Activated T-cell treated with anti-CD3 and anti-CD28 coated beads, Interleukin-2, amount 50 U/mL, for 72 hours (primary cell): ENCODE data around the gene HNRNPUL1. TPM values are rescaled to one million over a fixed set of nuclear protein-coding genes. Genes with fewer than 3 reads are reported as not detected.

Experiments used
- ATAC-seq, 2 donors: fragments of 150-1000 bp; cut with Tn5 transposase; replicated peaks in 1 of 2; 2 replicates each; pipeline ENCODE4 v1.10.0; 2021; ENCODE audit warnings: moderate library complexity in 2 of 2, mild to moderate bottlenecking in 1 of 2
- DNase-seq, 2 donors: peaks; one replicate each; pipeline ENCODE4 v3.0.0; 2021 to 2022; ENCODE audit warnings: mixed read lengths in 1 of 2
- H3K27ac Mint-ChIP-seq: one replicate; pipeline ENCODE4 v1.8.0; 2022; ENCODE audit warnings: mild to moderate bottlenecking, moderate library complexity, mixed read lengths
- H3K27me3 Mint-ChIP-seq: one replicate; pipeline ENCODE4 v1.8.0; 2022; ENCODE audit warnings: low read depth, mixed read lengths
- H3K36me3 Mint-ChIP-seq, 2 donors: one replicate each; pipeline ENCODE4 v1.8.0; 2022; ENCODE audit warnings: mixed read lengths in 2 of 2, mild to moderate bottlenecking in 1 of 2; ENCODE audit not compliant: insufficient read depth in 2 of 2
- H3K4me1 Mint-ChIP-seq: one replicate; pipeline ENCODE4 v1.8.0; 2022; ENCODE audit warnings: low read depth, mixed read lengths
- H3K4me3 Mint-ChIP-seq, 2 donors: one replicate each; pipeline ENCODE4 v1.8.0; 2022; ENCODE audit warnings: mild to moderate bottlenecking in 2 of 2, mixed read lengths in 2 of 2, moderate library complexity in 2 of 2
- H3K9me3 Mint-ChIP-seq, 2 donors: one replicate each; pipeline ENCODE4 v1.8.0; 2022; ENCODE audit warnings: mixed read lengths in 2 of 2
- total RNA-seq, 2 donors: library from RNA; stranded (reverse); gene quantifications; one replicate each; pipeline ENCODE4 v1.2.3, GENCODE V29; 2022

HNRNPUL1 gene
- total RNA-seq, 2 donors from 2014 or later: 276 to 351 TPM

GRCh38 chr19:41241859-41242258 lies 22.3 kb upstream of the HNRNPUL1 start:
- no peak overlapping the region for H3K4me3 Mint-ChIP-seq
- H3K4me1 Mint-ChIP-seq: no peaks in the 10 kb centered on the region
- DNase-seq (no peak), ATAC-seq (no peak)
- no peak overlapping the region for H3K27ac Mint-ChIP-seq
- no peaks in the 10 kb centered on the region for H3K27me3 Mint-ChIP-seq
- no peaks in the 10 kb centered on the region for H3K9me3 Mint-ChIP-seq
- no peaks in the 10 kb centered on the region for H3K36me3 Mint-ChIP-seq

DNA sequence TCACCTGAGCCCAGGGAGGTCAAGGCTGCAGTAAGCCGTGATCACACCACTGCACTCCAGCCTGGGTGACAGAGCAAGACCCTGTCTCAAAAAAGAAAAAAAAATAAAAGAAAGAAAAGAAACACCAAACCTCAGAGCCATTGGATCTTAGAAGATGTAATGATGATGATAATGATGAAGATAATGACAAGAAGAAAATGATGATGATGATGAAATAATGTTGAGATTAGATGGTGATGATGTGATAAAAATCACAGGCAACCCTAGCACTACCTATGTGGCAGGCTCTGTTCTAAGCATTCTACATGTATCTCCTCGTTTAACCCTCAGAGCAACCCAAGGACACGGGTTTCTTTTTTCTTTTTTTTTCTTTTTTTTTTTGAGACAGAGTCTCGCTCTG lies 20.1 kb upstream of the HNRNPUL1 start:
- no peaks in the 10 kb centered on the region for H3K9me3 Mint-ChIP-seq
- H3K36me3 Mint-ChIP-seq: no peaks in the 10 kb centered on the region
- DNase-seq: no peak
- H3K27ac Mint-ChIP-seq: no peak overlapping the region
- no peak overlapping the region for H3K4me3 Mint-ChIP-seq
- H3K27me3 Mint-ChIP-seq: no peaks in the 10 kb centered on the region
- no peak for ATAC-seq
- H3K4me1 Mint-ChIP-seq: no peaks in the 10 kb centered on the region

DNA sequence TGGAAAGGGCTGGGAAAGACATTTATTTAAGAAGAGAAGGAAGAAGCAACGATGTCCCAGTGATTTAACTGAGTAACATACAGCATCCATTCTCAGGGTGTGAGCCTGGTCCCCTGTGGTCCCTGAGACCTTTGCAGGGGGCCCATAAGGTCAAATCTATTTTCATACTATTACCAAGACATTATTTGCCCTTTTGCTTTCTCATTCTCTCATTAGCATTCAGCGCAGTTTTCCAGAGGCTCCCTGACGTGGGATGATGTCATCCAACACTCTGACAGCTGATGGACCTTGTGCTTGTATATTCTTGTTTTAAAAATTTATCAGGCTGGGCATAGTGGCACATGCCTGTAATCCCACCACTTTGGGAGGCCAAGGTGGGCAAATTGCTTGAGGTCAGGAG lies 18.3 kb upstream of the HNRNPUL1 start:
- DNase-seq (no peak), ATAC-seq (no peak)
- H3K4me1 Mint-ChIP-seq: no peaks in the 10 kb centered on the region
- H3K4me3 Mint-ChIP-seq: no peak overlapping the region
- H3K36me3 Mint-ChIP-seq: no peaks in the 10 kb centered on the region
- H3K27ac Mint-ChIP-seq: no peak overlapping the region
- H3K9me3 Mint-ChIP-seq: no peaks in the 10 kb centered on the region
- no peaks in the 10 kb centered on the region for H3K27me3 Mint-ChIP-seq

- Mint-ChIP-seq H3K9me3 (no peaks in the 10 kb centered on the region), H3K4me1 (no peaks in the 10 kb centered on the region), H3K27ac (no peak overlapping the region), H3K36me3 (no peaks in the 10 kb centered on the region), H3K4me3 (no peak overlapping the region), H3K27me3 (no peaks in the 10 kb centered on the region)
- ATAC-seq: no peak
- DNase-seq: no peak
Measured at GRCh38 chr19:41248895-41249294, 15.3 kb upstream of the HNRNPUL1 start.

DNA sequence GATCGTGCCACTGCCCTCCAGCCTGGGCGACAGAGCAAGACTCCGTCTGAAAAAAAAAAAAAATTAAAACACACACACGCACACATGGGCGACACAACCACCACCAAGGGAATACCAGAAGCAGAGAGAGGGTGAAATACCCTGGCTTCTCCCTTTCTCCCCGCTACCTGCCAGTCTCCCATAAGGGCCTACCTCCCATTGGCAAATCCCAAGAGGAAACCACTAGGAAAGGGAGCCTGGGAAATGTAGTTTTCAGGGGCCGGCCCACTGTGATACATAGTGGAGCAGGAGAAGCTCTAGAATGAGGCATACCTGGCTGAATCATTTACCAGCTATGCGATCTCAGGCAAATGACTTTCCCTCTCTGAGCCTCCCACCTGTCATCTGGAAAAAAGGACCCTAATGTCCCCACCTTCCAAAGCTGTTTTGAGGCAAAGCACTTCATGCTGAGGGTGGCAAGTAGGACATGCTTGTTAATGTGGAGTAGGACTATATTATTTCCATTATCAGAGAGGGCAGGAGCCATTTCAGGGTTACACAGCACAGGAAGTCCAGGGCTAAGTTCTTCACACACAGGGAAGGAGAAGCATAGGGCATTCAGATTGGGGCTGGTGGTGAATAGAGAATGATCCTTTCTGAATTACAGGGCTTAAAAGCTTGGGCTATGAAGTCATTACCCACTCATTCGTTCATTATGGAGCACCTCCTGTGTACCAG lies 14.3 kb upstream of the HNRNPUL1 start:
- Mint-ChIP-seq H3K4me3 (no peak overlapping the region), H3K9me3 (no peaks in the 10 kb centered on the region), H3K27me3 (no peaks in the 10 kb centered on the region), H3K27ac (no peak overlapping the region), H3K4me1 (no peaks in the 10 kb centered on the region), H3K36me3 (no peaks in the 10 kb centered on the region)
- ATAC-seq (no peak), DNase-seq (no peak)

GRCh38 chr19:41253660-41254059 lies 10.5 kb upstream of the HNRNPUL1 start:
- no peaks in the 10 kb centered on the region for H3K4me1 Mint-ChIP-seq
- DNase-seq (no peak), ATAC-seq (no peak)
- H3K27me3 Mint-ChIP-seq: no peaks in the 10 kb centered on the region
- no peak overlapping the region for H3K4me3 Mint-ChIP-seq
- H3K27ac Mint-ChIP-seq: no peak overlapping the region
- H3K9me3 Mint-ChIP-seq: no peaks in the 10 kb centered on the region
- no peaks in the 10 kb centered on the region for H3K36me3 Mint-ChIP-seq

- H3K4me3 Mint-ChIP-seq: no peak overlapping the region
- no peaks in the 10 kb centered on the region for H3K36me3 Mint-ChIP-seq
- no peaks in the 10 kb centered on the region for H3K9me3 Mint-ChIP-seq
- H3K27ac Mint-ChIP-seq: no peak overlapping the region
- no peaks in the 10 kb centered on the region for H3K4me1 Mint-ChIP-seq
- ATAC-seq (no peak), DNase-seq (no peak)
- H3K27me3 Mint-ChIP-seq: no peaks in the 10 kb centered on the region
Measured at GRCh38 chr19:41255171-41255570, 9.0 kb upstream of the HNRNPUL1 start.

GRCh38 chr19:41261474-41262190 lies 2.5 kb upstream of the HNRNPUL1 start:
- peak overlapping the region; percentile 90 to 91 for H3K4me3 Mint-ChIP-seq
- peak overlapping the region; percentile 97 for H3K27ac Mint-ChIP-seq
- DNase-seq: no peak
- H3K4me1 Mint-ChIP-seq: peaks cover 25% of the 10 kb centered on the region
- H3K9me3 Mint-ChIP-seq: no peaks in the 10 kb centered on the region
- H3K36me3 Mint-ChIP-seq: peaks cover 14 to 16% of the 10 kb centered on the region in 2 donors
- no peak for ATAC-seq
- no peaks in the 10 kb centered on the region for H3K27me3 Mint-ChIP-seq

- peak; percentile 87 to 95 for DNase-seq
- Mint-ChIP-seq H3K36me3 (peaks cover 20 to 26% of the 10 kb centered on the region in 2 donors), H3K4me1 (peaks cover 41% of the 10 kb centered on the region), H3K27me3 (no peaks in the 10 kb centered on the region), H3K4me3 (peak overlapping the region; percentile 90 to 91), H3K27ac (peak overlapping the region; percentile 97), H3K9me3 (no peaks in the 10 kb centered on the region)
- peak; percentile 53 to 63 for ATAC-seq
Measured at GRCh38 chr19:41263042-41263849, 926 bp upstream of the HNRNPUL1 start.

DNA sequence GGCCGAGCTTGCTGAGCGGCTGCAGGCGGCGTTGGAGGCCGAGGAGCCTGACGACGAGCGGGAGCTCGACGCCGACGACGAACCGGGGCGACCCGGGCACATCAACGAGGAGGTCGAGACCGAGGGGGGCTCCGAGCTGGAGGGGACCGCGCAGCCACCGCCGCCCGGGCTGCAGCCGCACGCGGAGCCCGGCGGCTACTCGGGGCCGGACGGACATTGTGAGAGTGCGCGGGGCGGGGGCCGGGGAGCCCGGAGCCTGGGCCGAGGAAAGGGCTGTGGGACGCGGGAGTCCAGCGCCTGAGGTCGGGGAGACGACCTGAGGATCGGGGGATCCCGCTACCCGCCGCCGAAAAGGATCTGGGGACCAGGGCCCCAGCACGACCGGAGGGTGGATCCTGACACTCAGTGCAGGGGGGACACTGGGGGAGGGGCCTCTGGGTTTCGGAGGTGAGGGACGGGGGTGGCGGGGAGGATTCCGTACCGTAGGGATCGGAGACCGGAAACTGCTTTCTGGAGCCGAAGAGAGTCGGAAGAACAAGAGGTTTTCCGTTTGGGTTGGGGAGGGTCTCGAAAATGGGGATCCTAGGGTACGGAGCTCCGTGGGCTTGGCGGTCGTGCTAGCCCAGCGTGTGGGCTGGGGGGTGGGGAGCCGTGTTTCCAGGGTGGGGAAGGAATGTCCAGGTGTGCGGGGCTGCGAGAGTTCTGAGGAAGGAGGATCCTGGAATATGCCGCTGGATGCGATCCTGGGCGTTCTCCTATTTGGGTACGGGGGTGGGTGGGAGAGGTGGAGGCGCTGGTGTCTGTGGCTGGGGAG lies 616 bp downstream of the HNRNPUL1 start:
- Mint-ChIP-seq H3K9me3 (no peaks in the 10 kb centered on the region), H3K4me1 (peaks cover 45% of the 10 kb centered on the region), H3K27ac (peak overlapping the region; percentile 96), H3K4me3 (peak overlapping the region; percentile 90 to 94), H3K36me3 (peaks cover 22 to 26% of the 10 kb centered on the region in 2 donors), H3K27me3 (no peaks in the 10 kb centered on the region)
- ATAC-seq: no peak
- peak; percentile 65 to 68 for DNase-seq

DNA sequence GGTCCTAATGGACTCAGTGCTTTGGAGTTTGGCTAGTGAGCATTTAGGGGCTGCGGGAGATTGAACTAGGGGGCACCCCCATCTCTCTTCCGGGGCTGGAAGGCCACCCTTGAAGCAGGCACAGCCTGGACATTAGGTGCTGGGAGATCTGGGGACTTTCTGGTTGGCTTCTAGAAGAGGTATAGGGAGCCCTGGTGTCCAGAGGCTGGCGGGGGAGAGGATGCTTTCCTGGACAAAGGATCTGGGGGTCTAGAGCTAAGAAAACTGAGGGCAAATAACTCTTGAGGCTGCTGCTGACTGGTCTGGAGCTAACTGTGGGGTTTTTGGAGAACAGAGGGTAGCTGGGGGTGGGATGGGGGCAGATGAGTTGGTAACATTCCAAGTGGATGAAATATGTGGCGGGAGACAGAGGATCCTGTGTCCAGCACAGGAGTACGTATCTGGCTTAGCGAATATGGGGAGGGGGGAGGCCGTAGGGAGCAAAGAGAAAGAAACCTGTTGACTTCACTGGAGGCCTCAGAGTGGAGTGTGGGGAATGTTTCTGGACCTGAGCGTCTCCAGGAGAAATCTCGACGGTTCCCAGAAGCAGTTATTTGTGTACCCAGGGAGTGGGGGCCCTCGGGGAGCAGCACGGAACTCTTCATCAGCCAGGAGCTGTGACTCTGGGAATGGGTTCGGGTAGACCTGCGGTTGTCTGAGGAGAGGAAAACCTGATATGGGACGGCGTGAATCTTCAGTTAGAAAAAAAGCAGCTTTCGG lies 1.4 kb downstream of the HNRNPUL1 start:
- DNase-seq (peak; percentile 12 to 25), ATAC-seq (no peak)
- Mint-ChIP-seq H3K9me3 (no peaks in the 10 kb centered on the region), H3K27me3 (no peaks in the 10 kb centered on the region), H3K4me1 (peaks cover 45% of the 10 kb centered on the region), H3K27ac (peak overlapping the region; percentile 96), H3K4me3 (peak overlapping the region; percentile 90 to 94), H3K36me3 (peaks cover 22 to 28% of the 10 kb centered on the region in 2 donors)

- H3K9me3 Mint-ChIP-seq: no peaks in the 10 kb centered on the region
- DNase-seq (no peak), ATAC-seq (no peak)
- peaks cover 26 to 47% of the 10 kb centered on the region in 2 donors for H3K36me3 Mint-ChIP-seq
- H3K4me3 Mint-ChIP-seq: no peak overlapping the region
- H3K27ac Mint-ChIP-seq: no peak overlapping the region
- no peaks in the 10 kb centered on the region for H3K27me3 Mint-ChIP-seq
- peaks cover 35% of the 10 kb centered on the region for H3K4me1 Mint-ChIP-seq
Measured at GRCh38 chr19:41269055-41269454, 4.9 kb downstream of the HNRNPUL1 start.
